ENCODE data around the gene PCNX4.

PCNX4 gene

DNA sequence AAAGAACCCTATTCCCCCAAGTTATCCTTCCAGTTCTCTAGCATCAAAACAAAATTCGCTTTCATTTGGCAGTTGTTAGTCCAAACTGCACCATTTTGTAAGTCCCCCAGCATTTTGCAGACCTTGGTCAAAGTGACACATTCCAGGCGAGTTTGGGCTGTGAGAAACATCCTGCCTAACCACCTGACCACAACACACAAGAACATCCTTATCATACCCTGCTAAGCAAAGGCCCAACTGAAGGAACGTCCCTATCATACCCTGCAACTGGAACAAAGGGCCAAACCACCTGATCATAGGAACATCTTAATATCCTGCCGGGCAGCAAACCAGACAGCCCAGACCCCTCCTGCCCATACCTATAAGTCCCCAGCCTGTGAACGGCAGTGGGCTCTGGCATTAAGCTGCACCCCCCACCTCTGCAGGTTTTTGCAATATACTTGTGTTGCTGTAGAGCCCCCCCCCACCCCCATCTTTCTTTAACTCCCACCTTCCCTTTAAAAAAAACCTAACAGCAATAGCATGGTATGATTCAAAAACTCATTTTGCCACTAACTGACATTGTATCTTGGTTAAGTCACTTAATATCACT lies 2.7 kb downstream of the PCNX4 start:
- Histone ChIP-seq H3K27ac (replicated peaks; ENCODE audit: low read length) (no peak overlapping the region), H3K79me1 (ENCODE audit: low read depth, low read length) (peaks cover 2% of the 10 kb centered on the region), H3K27me3 (ENCODE audit: control insufficient read depth in 3 of 3, insufficient read depth in 3 of 3, low read depth in 1 of 3, low read length in 3 of 3) (no peaks in the 10 kb centered on the region), H2AK5ac (ENCODE audit: low read depth, low read length) (no peak overlapping the region), H3K4ac (ENCODE audit: low read length) (no peak overlapping the region), H4K8ac (ENCODE audit: low read depth, low read length) (no peak overlapping the region), H2AFZ (ENCODE audit: low read length) (no peak overlapping the region), H3K4me1 (ENCODE audit: control insufficient read depth in 2 of 2, insufficient read depth in 1 of 2, low read depth in 1 of 2, low read length in 2 of 2) (peaks cover 4 to 8% of the 10 kb centered on the region in 2 donors), H3K14ac (ENCODE audit: low read length) (no peak overlapping the region), H2BK120ac (ENCODE audit: low read depth, low read length) (no peak overlapping the region), H3K4me3 (ENCODE audit: low read length in 2 of 2) (peak overlapping the region in 1 of 2 donors; percentile 5), H4K91ac (ENCODE audit: low read depth, low read length, poor library complexity) (no peak overlapping the region), H2BK12ac (ENCODE audit: low read length) (no peak overlapping the region), H3K36me3 (replicated peaks in 1 of 2; ENCODE audit: control insufficient read depth in 2 of 2, insufficient read depth in 2 of 2, low read length in 2 of 2) (peaks cover 2 to 32% of the 10 kb centered on the region in 2 donors), H3K9ac (ENCODE audit: low read depth, low read length, poor library complexity) (no peak overlapping the region), H3K4me2 (ENCODE audit: insufficient read depth, low read length, poor library complexity, severe bottlenecking) (no peak overlapping the region), H3K9me3 (replicated peaks in 1 of 2; ENCODE audit: control insufficient read depth in 2 of 2, insufficient read depth in 1 of 2, low read depth in 1 of 2, low read length in 2 of 2) (peaks cover 0 to 15% of the 10 kb centered on the region in 2 donors), H2BK15ac (ENCODE audit: low read length) (no peak overlapping the region), H2BK5ac (ENCODE audit: low read length) (no peak overlapping the region), H3K18ac (ENCODE audit: low read length) (no peak overlapping the region), H3K23ac (ENCODE audit: low read depth, low read length, poor library complexity) (no peak overlapping the region)
- no peak for DNase-seq (ENCODE audit: low spot score)
- no CpG with 5 or more reads among the region's 5 CpGs for WGBS, 2 donors (ENCODE audit: extremely low coverage in 2 of 2, insufficient read length in 2 of 2, insufficient replicate concordance in 1 of 2)

GRCh38 chr14:60095231-60095630 lies 3.5 kb downstream of the PCNX4 start:
- Histone ChIP-seq H3K23ac (ENCODE audit: low read depth, low read length, poor library complexity) (no peak overlapping the region), H3K18ac (ENCODE audit: low read length) (no peak overlapping the region), H3K4me3 (ENCODE audit: low read length in 2 of 2) (no peak overlapping the region), H3K27me3 (ENCODE audit: control insufficient read depth in 3 of 3, insufficient read depth in 3 of 3, low read depth in 1 of 3, low read length in 3 of 3) (no peaks in the 10 kb centered on the region), H2AFZ (ENCODE audit: low read length) (no peak overlapping the region), H3K14ac (ENCODE audit: low read length) (no peak overlapping the region), H3K4me2 (ENCODE audit: insufficient read depth, low read length, poor library complexity, severe bottlenecking) (no peak overlapping the region), H3K27ac (replicated peaks; ENCODE audit: low read length) (no peak overlapping the region), H4K91ac (ENCODE audit: low read depth, low read length, poor library complexity) (no peak overlapping the region), H3K9me3 (replicated peaks in 1 of 2; ENCODE audit: control insufficient read depth in 2 of 2, insufficient read depth in 1 of 2, low read depth in 1 of 2, low read length in 2 of 2) (peaks cover 0 to 15% of the 10 kb centered on the region in 2 donors), H3K79me1 (ENCODE audit: low read depth, low read length) (no peaks in the 10 kb centered on the region), H3K36me3 (replicated peaks in 1 of 2; ENCODE audit: control insufficient read depth in 2 of 2, insufficient read depth in 2 of 2, low read length in 2 of 2) (peaks cover 2 to 34% of the 10 kb centered on the region in 2 donors), H3K9ac (ENCODE audit: low read depth, low read length, poor library complexity) (no peak overlapping the region), H2BK15ac (ENCODE audit: low read length) (no peak overlapping the region), H2BK120ac (ENCODE audit: low read depth, low read length) (no peak overlapping the region), H2BK12ac (ENCODE audit: low read length) (no peak overlapping the region), H3K4me1 (ENCODE audit: control insufficient read depth in 2 of 2, insufficient read depth in 1 of 2, low read depth in 1 of 2, low read length in 2 of 2) (peaks cover 4 to 8% of the 10 kb centered on the region in 2 donors), H2BK5ac (ENCODE audit: low read length) (no peak overlapping the region), H2AK5ac (ENCODE audit: low read depth, low read length) (no peak overlapping the region), H4K8ac (ENCODE audit: low read depth, low read length) (no peak overlapping the region), H3K4ac (ENCODE audit: low read length) (no peak overlapping the region)
- no peak for DNase-seq (ENCODE audit: low spot score)

DNA sequence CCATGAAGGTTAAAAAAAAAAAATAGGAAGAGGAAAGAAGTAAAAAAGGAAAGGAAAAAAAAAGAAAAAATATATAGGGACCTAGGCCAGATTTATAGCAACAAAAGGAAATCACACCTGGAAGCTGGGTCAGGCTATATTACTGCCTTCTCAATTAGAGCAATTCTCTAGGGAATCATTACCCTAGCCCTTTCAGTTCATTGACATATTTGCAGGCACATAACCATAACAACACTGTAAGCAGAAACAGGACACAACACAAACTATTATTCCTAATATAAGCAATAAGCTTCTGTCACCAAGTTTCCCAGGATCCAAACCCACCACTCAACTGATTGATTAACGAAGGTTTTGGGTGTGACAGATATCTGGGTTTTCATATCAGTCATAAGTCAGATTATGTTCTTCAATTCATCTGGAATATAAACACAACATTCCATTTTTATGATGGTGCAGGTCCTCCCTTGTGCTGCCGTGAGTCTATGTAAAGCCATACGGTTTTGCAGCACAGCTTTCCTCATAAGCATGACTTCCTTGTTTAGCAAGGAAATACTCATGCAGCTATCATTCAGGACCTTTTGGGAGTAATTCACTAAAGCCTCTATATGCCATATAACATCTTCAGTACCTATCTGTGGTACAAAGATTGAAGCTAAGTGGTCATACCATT lies 4.2 kb downstream of the PCNX4 start:
- peaks cover 4 to 6% of the 10 kb centered on the region in 2 donors for H3K4me1 ChIP-seq (ENCODE audit: control insufficient read depth in 2 of 2, insufficient read depth in 1 of 2, low read depth in 1 of 2, low read length in 2 of 2)
- WGBS, 2 donors (ENCODE audit: extremely low coverage in 2 of 2, insufficient read length in 2 of 2, insufficient replicate concordance in 1 of 2), result no CpG with 5 or more reads among the region's 3 CpGs
- H4K8ac ChIP-seq (ENCODE audit: low read depth, low read length), result no peak overlapping the region
- H2BK120ac ChIP-seq (ENCODE audit: low read depth, low read length), result no peak overlapping the region
- H3K14ac ChIP-seq (ENCODE audit: low read length), result no peak overlapping the region
- no peak overlapping the region for H2AK5ac ChIP-seq (ENCODE audit: low read depth, low read length)
- H3K9ac ChIP-seq (ENCODE audit: low read depth, low read length, poor library complexity), result no peak overlapping the region
- H3K27ac ChIP-seq (replicated peaks; ENCODE audit: low read length), result no peak overlapping the region
- no peak overlapping the region for H3K18ac ChIP-seq (ENCODE audit: low read length)
- no peak overlapping the region for H2BK5ac ChIP-seq (ENCODE audit: low read length)
- no peak overlapping the region for H2BK12ac ChIP-seq (ENCODE audit: low read length)
- H3K27me3 ChIP-seq (ENCODE audit: control insufficient read depth in 3 of 3, insufficient read depth in 3 of 3, low read depth in 1 of 3, low read length in 3 of 3), result no peaks in the 10 kb centered on the region
- H3K36me3 ChIP-seq (replicated peaks in 1 of 2; ENCODE audit: control insufficient read depth in 2 of 2, insufficient read depth in 2 of 2, low read length in 2 of 2), result peaks cover 2 to 34% of the 10 kb centered on the region in 2 donors
- H4K91ac ChIP-seq (ENCODE audit: low read depth, low read length, poor library complexity), result no peak overlapping the region
- H3K79me1 ChIP-seq (ENCODE audit: low read depth, low read length), result no peaks in the 10 kb centered on the region
- H3K4me2 ChIP-seq (ENCODE audit: insufficient read depth, low read length, poor library complexity, severe bottlenecking), result no peak overlapping the region
- no peak overlapping the region for H3K4me3 ChIP-seq (ENCODE audit: low read length in 2 of 2)
- no peak overlapping the region for H3K4ac ChIP-seq (ENCODE audit: low read length)
- H3K23ac ChIP-seq (ENCODE audit: low read depth, low read length, poor library complexity), result no peak overlapping the region
- H2BK15ac ChIP-seq (ENCODE audit: low read length), result no peak overlapping the region
- no peak overlapping the region for H2AFZ ChIP-seq (ENCODE audit: low read length)
- DNase-seq (ENCODE audit: low spot score), result no peak
- peaks cover 0 to 15% of the 10 kb centered on the region in 2 donors for H3K9me3 ChIP-seq (replicated peaks in 1 of 2; ENCODE audit: control insufficient read depth in 2 of 2, insufficient read depth in 1 of 2, low read depth in 1 of 2, low read length in 2 of 2)

DNA sequence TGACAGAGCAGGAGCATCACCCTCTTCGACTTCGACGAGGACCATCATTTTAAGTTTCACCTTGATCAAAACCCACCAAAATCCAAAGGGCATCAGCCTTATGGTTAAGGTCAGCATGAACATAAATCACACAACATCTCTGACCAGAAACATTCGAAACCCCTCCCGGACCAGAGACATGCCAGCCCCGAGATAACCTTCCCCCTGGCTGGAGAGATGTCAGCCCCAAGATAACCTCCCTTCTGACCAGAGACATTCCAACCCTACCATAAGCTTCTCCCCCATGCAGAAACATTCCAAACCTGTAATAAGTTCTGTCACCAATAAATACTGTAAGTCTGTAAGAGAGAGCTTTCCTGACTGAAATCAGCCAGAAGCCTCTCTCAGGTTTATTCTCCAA lies 6.3 kb downstream of the PCNX4 start:
- H4K8ac ChIP-seq (ENCODE audit: low read depth, low read length), result no peak overlapping the region
- H3K18ac ChIP-seq (ENCODE audit: low read length), result no peak overlapping the region
- H2BK5ac ChIP-seq (ENCODE audit: low read length), result no peak overlapping the region
- no peak overlapping the region for H3K27ac ChIP-seq (replicated peaks; ENCODE audit: low read length)
- H3K9ac ChIP-seq (ENCODE audit: low read depth, low read length, poor library complexity), result no peak overlapping the region
- no peaks in the 10 kb centered on the region for H3K79me1 ChIP-seq (ENCODE audit: low read depth, low read length)
- no peak overlapping the region for H3K14ac ChIP-seq (ENCODE audit: low read length)
- H4K91ac ChIP-seq (ENCODE audit: low read depth, low read length, poor library complexity), result no peak overlapping the region
- peaks cover 0 to 15% of the 10 kb centered on the region in 2 donors for H3K9me3 ChIP-seq (replicated peaks in 1 of 2; ENCODE audit: control insufficient read depth in 2 of 2, insufficient read depth in 1 of 2, low read depth in 1 of 2, low read length in 2 of 2)
- no peaks in the 10 kb centered on the region for H3K27me3 ChIP-seq (ENCODE audit: control insufficient read depth in 3 of 3, insufficient read depth in 3 of 3, low read depth in 1 of 3, low read length in 3 of 3)
- H2AK5ac ChIP-seq (ENCODE audit: low read depth, low read length), result no peak overlapping the region
- H3K4me1 ChIP-seq (ENCODE audit: control insufficient read depth in 2 of 2, insufficient read depth in 1 of 2, low read depth in 1 of 2, low read length in 2 of 2), result peaks cover 4 to 5% of the 10 kb centered on the region in 2 donors
- no peak overlapping the region for H2BK12ac ChIP-seq (ENCODE audit: low read length)
- WGBS, 2 donors (ENCODE audit: extremely low coverage in 2 of 2, insufficient read length in 2 of 2, insufficient replicate concordance in 1 of 2), result no CpG with 5 or more reads among the region's 6 CpGs
- no peak overlapping the region for H3K4me3 ChIP-seq (ENCODE audit: low read length in 2 of 2)
- H3K4ac ChIP-seq (ENCODE audit: low read length), result no peak overlapping the region
- no peak for DNase-seq (ENCODE audit: low spot score)
- no peak overlapping the region for H2AFZ ChIP-seq (ENCODE audit: low read length)
- H2BK15ac ChIP-seq (ENCODE audit: low read length), result no peak overlapping the region
- no peak overlapping the region for H3K23ac ChIP-seq (ENCODE audit: low read depth, low read length, poor library complexity)
- peaks cover 2 to 39% of the 10 kb centered on the region in 2 donors for H3K36me3 ChIP-seq (replicated peaks in 1 of 2; ENCODE audit: control insufficient read depth in 2 of 2, insufficient read depth in 2 of 2, low read length in 2 of 2)
- H3K4me2 ChIP-seq (ENCODE audit: insufficient read depth, low read length, poor library complexity, severe bottlenecking), result no peak overlapping the region
- no peak overlapping the region for H2BK120ac ChIP-seq (ENCODE audit: low read depth, low read length)

Measured in neuronal stem cell (in vitro differentiated cells).